GM18507 (cell line): ENCODE measurements around the gene POU4F1.
"Not testable (repeated sequence)": the region's sequence is repeated elsewhere in the genome, so short reads cannot be mapped to it uniquely, and the experiment has no call there.

ENCODE experiments used
- DNase-seq: peaks from one replicate; pipeline ENCODE4 v3.0.0; 2011; ENCODE audit warnings: low read depth; ENCODE audit not compliant: insufficient read length; ENCODE audit errors: extremely low spot score
- FAIRE-seq: peaks from 2 replicates; lab custom pipeline; 2011; peaks lifted over from hg19 to GRCh38; lab: Jason Lieb, UNC

The POU4F1 gene

GRCh38 chr13:78603240-78603957 is at the start of gene POU4F1:
Gene POU4F1 (minus strand): TSS chr13:78603552. CDS start chr13:78603326, 226 bp downstream.
- no peak for DNase-seq
- no peak for FAIRE-seq

GRCh38 chr13:78652651-78653050 is 49.3 kb upstream of the POU4F1 start:
- FAIRE-seq: no peak
- no peak for DNase-seq

- DNase-seq (no peak), FAIRE-seq (no peak)
Measured at GRCh38 chr13:78650717-78651083, 47.3 kb upstream of the POU4F1 start.

- FAIRE-seq: peak; percentile 44
- no peak for DNase-seq
Measured at GRCh38 chr13:78649997-78650716, 46.8 kb upstream of the POU4F1 start.

- not testable (repeated sequence) for FAIRE-seq
Measured at GRCh38 chr13:78647109-78647678, 43.8 kb upstream of the POU4F1 start.

GRCh38 chr13:78638216-78638615 is 34.9 kb upstream of the POU4F1 start:
- DNase-seq: no peak
- no peak for FAIRE-seq

More at GRCh38 chr13:78647109-78647678, 43.8 kb upstream of the POU4F1 start:
- DNase-seq: not testable (repeated sequence)

- FAIRE-seq (no peak), DNase-seq (no peak)
Measured at GRCh38 chr13:78636495-78636894, 33.1 kb upstream of the POU4F1 start.

GRCh38 chr13:78632996-78633395 is 29.6 kb upstream of the POU4F1 start:
- DNase-seq: no peak
- FAIRE-seq: no peak

- no peak for DNase-seq
- no peak for FAIRE-seq
Measured at GRCh38 chr13:78631077-78631476, 27.7 kb upstream of the POU4F1 start.

- FAIRE-seq (no peak), DNase-seq (no peak)
Measured at GRCh38 chr13:78630511-78630910, 27.2 kb upstream of the POU4F1 start.

GRCh38 chr13:78625384-78625783 is 22.0 kb upstream of the POU4F1 start:
- FAIRE-seq: no peak
- DNase-seq: no peak

GRCh38 chr13:78623132-78623531 is 19.8 kb upstream of the POU4F1 start:
- no peak for FAIRE-seq
- no peak for DNase-seq

- FAIRE-seq (no peak), DNase-seq (no peak)
Measured at GRCh38 chr13:78620936-78621470, 17.7 kb upstream of the POU4F1 start.

- no peak for FAIRE-seq
- DNase-seq: no peak
Measured at GRCh38 chr13:78618411-78618810, 15.1 kb upstream of the POU4F1 start.

GRCh38 chr13:78611040-78611439 is 7.7 kb upstream of the POU4F1 start:
- DNase-seq (no peak), FAIRE-seq (no peak)

- FAIRE-seq (no peak), DNase-seq (no peak)
Measured at GRCh38 chr13:78610381-78610883, 7.1 kb upstream of the POU4F1 start.

- FAIRE-seq: no peak
- DNase-seq: no peak
Measured at GRCh38 chr13:78609464-78610205, 6.3 kb upstream of the POU4F1 start.

- FAIRE-seq (no peak), DNase-seq (no peak)
Measured at GRCh38 chr13:78608688-78609463, 5.5 kb upstream of the POU4F1 start.

- DNase-seq (no peak), FAIRE-seq (no peak)
Measured at GRCh38 chr13:78608252-78608687, 4.9 kb upstream of the POU4F1 start.
